ENCODE results near the gene ZNF264. TPM values are rescaled to one million over a fixed set of nuclear protein-coding genes. Genes with fewer than 3 reads are reported as not detected.

ZNF264 gene
- total and polyA plus RNA-seq, 2 experiments from 2014 or later, result 3.8 to 50.5 TPM

GRCh38 chr19:57263244-57263741, 72.0 kb downstream of the ZNF264 start:
- no peak for TF ChIP-seq CTCF (IDR thresholded peaks at IDR 0.05; ENCODE audit: low read depth, low read length)
- no peak overlapping the region for H3K4me3 ChIP-seq
- no peaks in the 10 kb centered on the region for H3K36me3 ChIP-seq
- H3K9me3 ChIP-seq (ENCODE audit: low read depth), result no peaks in the 10 kb centered on the region
- H3K27ac ChIP-seq, result no peak overlapping the region
- H3K27me3 ChIP-seq, result no peaks in the 10 kb centered on the region
- H3K4me1 ChIP-seq (ENCODE audit: low read depth), result no peaks in the 10 kb centered on the region
- DNase-seq (ENCODE audit: low read depth in 1 of 2, low spot score in 1 of 2), result no peak

- H3K36me3 ChIP-seq, result no peaks in the 10 kb centered on the region
- no peaks in the 10 kb centered on the region for H3K4me1 ChIP-seq (ENCODE audit: low read depth)
- no peak overlapping the region for H3K4me3 ChIP-seq
- no peak for TF ChIP-seq CTCF (IDR thresholded peaks at IDR 0.05; ENCODE audit: low read depth, low read length)
- H3K9me3 ChIP-seq (ENCODE audit: low read depth), result no peaks in the 10 kb centered on the region
- H3K27ac ChIP-seq, result no peak overlapping the region
- no peaks in the 10 kb centered on the region for H3K27me3 ChIP-seq
- DNase-seq (ENCODE audit: low read depth in 1 of 2, low spot score in 1 of 2), result no peak
Measured at GRCh38 chr19:57267291-57267690, 76.0 kb downstream of the ZNF264 start.

GRCh38 chr19:57269515-57270250, 78.4 kb downstream of the ZNF264 start:
- H3K9me3 ChIP-seq (ENCODE audit: low read depth), result no peaks in the 10 kb centered on the region
- H3K4me1 ChIP-seq (ENCODE audit: low read depth), result no peaks in the 10 kb centered on the region
- H3K27me3 ChIP-seq, result no peaks in the 10 kb centered on the region
- no peak for TF ChIP-seq CTCF (IDR thresholded peaks at IDR 0.05; ENCODE audit: low read depth, low read length)
- no peak overlapping the region for H3K27ac ChIP-seq
- H3K36me3 ChIP-seq, result no peaks in the 10 kb centered on the region
- H3K4me3 ChIP-seq, result no peak overlapping the region
- peak in 1 of 2 donors; percentile 76 for DNase-seq (ENCODE audit: low read depth in 1 of 2, low spot score in 1 of 2)

- Histone ChIP-seq H3K4me3 (no peak overlapping the region), H3K4me1 (ENCODE audit: low read depth) (no peaks in the 10 kb centered on the region), H3K27me3 (no peaks in the 10 kb centered on the region), H3K9me3 (ENCODE audit: low read depth) (no peaks in the 10 kb centered on the region), H3K36me3 (no peaks in the 10 kb centered on the region), H3K27ac (no peak overlapping the region)
- no peak for DNase-seq (ENCODE audit: low read depth in 1 of 2, low spot score in 1 of 2)
- TF ChIP-seq CTCF (IDR thresholded peaks at IDR 0.05; ENCODE audit: low read depth, low read length), result no peak
Measured at GRCh38 chr19:57271280-57271679, 80.0 kb downstream of the ZNF264 start.

Other genes with a start within 250 kb of the ZNF264 start
- not detected in 2 replicates for gene USP29, start 71.5 kb upstream of the ZNF264 start, total RNA-seq
- not detected in 2 replicates for gene USP29, start 71.5 kb upstream of the ZNF264 start, polyA plus RNA-seq
- not detected in 2 replicates for gene ZIM3, start 46.3 kb upstream of the ZNF264 start, total RNA-seq
- not detected in 2 replicates for gene ZIM3, start 46.3 kb upstream of the ZNF264 start, polyA plus RNA-seq
- not detected in 2 replicates for gene DUXA, start 24.0 kb upstream of the ZNF264 start, total RNA-seq
- gene DUXA, start 24.0 kb upstream of the ZNF264 start, polyA plus RNA-seq, result not detected in 2 replicates
- 0.46 and 1.3 TPM in 2 replicates for gene AURKC, start 39.5 kb downstream of the ZNF264 start, total RNA-seq
- 2.9 TPM in 1 of 2 replicates, not detected in the other for gene AURKC, start 39.5 kb downstream of the ZNF264 start, polyA plus RNA-seq
- 13.7 and 20.2 TPM in 2 replicates for gene ZNF805, start 49.1 kb downstream of the ZNF264 start, total RNA-seq
- 4.8 TPM in 2 replicates for gene ZNF805, start 49.1 kb downstream of the ZNF264 start, polyA plus RNA-seq
- gene ZNF460, start 89.0 kb downstream of the ZNF264 start, total RNA-seq, result 28.0 and 59.4 TPM in 2 replicates
- gene ZNF460, start 89.0 kb downstream of the ZNF264 start, polyA plus RNA-seq, result 1.8 and 5.9 TPM in 2 replicates
- 9.9 and 12.3 TPM in 2 replicates for gene ZNF543, start 129.0 kb downstream of the ZNF264 start, total RNA-seq
- gene ZNF543, start 129.0 kb downstream of the ZNF264 start, polyA plus RNA-seq, result 3.4 and 7.3 TPM in 2 replicates
- 8.0 and 9.0 TPM in 2 replicates for gene ZNF304, start 159.8 kb downstream of the ZNF264 start, total RNA-seq
- gene ZNF304, start 159.8 kb downstream of the ZNF264 start, polyA plus RNA-seq, result 6.2 and 6.7 TPM in 2 replicates
- gene TRAPPC2B, start 172.1 kb downstream of the ZNF264 start, total RNA-seq, result 15.1 and 26.4 TPM in 2 replicates
- 34.6 and 39.3 TPM in 2 replicates for gene TRAPPC2B, start 172.1 kb downstream of the ZNF264 start, polyA plus RNA-seq
- gene ZNF547, start 172.1 kb downstream of the ZNF264 start, total RNA-seq, result 1.8 and 7.2 TPM in 2 replicates
- gene ZNF547, start 172.1 kb downstream of the ZNF264 start, polyA plus RNA-seq, result 0.65 and 0.66 TPM in 2 replicates
- gene ZNF548, start 198.4 kb downstream of the ZNF264 start, total RNA-seq, result 37.9 and 38.2 TPM in 2 replicates
- gene ZNF548, start 198.4 kb downstream of the ZNF264 start, polyA plus RNA-seq, result 11.4 and 15.9 TPM in 2 replicates
- gene ZNF17, start 219.7 kb downstream of the ZNF264 start, total RNA-seq, result 5.8 and 13.0 TPM in 2 replicates
- gene ZNF17, start 219.7 kb downstream of the ZNF264 start, polyA plus RNA-seq, result 4.2 and 7.1 TPM in 2 replicates
- gene ZNF749, start 243.8 kb downstream of the ZNF264 start, total RNA-seq, result 11.8 and 13.7 TPM in 2 replicates
- gene ZNF749, start 243.8 kb downstream of the ZNF264 start, polyA plus RNA-seq, result 16.6 and 28.8 TPM in 2 replicates

Data from cardiac muscle cell (in vitro differentiated cells and primary cell).